ENCODE measurements around the gene IRX4.
"Not testable (repeated sequence)": the region's sequence is repeated elsewhere in the genome, so short reads cannot be mapped to it uniquely, and the experiment has no call there.

IRX4 gene

GRCh38 chr5:1855075-1855474 lies 27.6 kb downstream of the IRX4 start:
- no peak for DNase-seq

GRCh38 chr5:1853531-1853930 lies 29.2 kb downstream of the IRX4 start:
- no peak for DNase-seq

- no peak for DNase-seq
Observed at GRCh38 chr5:1852324-1852947, 30.3 kb downstream of the IRX4 start.

DNA sequence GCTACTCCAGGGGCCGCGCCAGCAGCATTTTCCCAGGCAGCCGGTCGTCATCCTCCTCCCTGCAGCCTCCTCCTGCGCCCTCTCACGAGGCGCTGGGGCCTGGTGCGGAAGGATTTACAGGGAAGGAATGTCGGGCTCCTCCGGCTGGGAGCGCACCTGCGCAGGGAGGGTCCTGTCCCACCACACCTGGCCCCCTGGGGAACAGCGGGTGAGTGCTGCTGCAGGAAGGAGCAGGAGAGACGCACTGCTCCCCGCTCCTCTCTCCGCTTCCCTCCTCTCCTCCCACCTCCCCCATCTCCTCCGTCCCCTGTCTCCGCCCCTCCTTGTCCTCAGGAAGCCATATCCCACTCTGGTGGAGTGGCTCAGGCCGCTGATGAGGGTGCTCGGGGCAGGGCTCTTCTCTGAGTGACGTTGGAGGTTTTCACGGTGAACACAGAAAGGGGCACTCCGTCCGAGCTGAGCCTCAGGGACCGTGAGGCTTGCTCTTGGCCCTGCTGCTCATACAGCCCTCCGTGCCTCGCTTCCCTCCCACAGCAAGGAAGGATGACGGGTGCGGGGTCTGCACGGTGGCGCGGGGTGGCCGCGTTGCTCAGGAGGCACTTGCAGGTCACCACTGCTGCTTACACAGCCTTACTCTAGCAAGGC lies 31.3 kb downstream of the IRX4 start:
- no peak for DNase-seq

DNA sequence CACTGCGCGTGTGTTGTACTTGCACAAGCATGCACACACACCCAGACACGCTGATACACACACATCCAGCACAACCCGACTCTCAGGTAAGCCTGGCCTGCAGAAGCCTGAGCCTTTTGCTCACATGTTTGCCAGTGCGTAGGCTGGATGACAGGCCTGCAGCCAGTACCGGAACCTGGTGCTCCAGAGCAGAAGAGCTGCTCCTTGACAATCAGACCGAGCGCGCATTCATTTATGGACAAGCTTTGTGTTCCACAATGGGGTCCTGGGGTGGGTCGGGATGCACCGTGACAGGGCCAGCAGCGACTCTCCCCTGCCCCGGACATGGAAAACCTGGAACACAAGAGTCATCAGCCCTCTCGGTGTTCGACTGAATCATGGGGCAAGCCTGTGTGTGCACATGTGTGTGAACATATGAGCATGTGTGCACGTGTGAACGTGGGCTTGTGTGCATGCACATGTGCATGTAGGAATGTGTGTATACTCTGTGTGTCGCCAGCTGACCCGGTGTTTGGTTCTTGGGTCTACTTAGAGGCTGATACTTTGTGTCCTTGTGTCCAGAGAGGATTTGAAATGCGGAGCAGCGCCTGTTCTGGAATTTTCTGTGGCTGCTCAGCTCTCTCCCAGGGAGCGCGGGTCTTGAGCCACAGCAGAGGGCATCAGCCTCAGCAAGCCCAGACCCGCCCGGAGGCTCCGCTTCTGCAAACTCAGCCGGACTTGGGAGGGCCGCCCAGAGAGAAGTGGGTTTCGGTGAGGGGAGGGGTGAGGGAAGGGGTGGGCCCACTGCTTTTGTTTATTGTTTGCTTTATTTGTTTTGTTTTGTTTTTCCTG lies 32.2 kb downstream of the IRX4 start:
- DNase-seq = no peak

DNA sequence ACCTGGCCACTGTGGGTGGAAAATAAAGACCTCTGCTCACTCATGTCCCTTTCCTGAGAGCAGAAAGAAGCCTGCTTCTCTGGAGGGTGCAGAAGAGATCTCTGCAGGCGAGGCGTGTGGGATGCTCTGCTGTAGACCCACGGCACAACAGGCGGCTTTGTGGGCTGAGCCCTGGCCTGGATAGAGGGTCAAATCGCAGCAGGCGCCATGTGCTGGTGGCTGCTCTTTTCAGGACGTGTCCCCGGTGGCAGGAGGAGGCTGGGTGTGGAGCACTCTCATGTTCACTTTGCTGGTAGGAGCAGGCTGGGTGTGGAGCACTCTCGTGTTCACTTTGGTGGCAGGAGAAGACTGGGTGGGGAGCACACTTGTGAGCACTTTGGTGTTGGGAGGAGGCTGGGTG lies 35.1 kb downstream of the IRX4 start:
- no peak for DNase-seq

DNA sequence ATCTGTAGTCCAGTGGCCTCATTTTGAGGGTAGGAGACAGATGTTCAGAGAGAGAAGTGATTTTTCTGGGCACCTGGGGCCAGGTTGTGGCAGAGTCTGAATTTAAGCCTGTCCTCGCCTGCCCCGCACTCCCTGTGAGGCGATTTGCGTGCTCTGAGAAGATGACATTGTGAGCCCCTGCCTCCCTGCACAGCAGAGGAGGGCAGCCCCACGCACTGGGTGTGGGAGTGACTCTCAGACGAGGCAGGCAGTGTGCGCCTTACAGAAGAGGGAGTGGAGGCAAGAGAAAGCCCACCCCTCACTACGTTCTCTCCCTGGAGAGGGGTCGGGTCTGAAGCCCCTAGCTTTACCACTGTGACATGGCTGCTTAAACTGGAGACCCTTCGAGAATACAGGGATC lies 35.7 kb downstream of the IRX4 start:
- DNase-seq = no peak

DNA sequence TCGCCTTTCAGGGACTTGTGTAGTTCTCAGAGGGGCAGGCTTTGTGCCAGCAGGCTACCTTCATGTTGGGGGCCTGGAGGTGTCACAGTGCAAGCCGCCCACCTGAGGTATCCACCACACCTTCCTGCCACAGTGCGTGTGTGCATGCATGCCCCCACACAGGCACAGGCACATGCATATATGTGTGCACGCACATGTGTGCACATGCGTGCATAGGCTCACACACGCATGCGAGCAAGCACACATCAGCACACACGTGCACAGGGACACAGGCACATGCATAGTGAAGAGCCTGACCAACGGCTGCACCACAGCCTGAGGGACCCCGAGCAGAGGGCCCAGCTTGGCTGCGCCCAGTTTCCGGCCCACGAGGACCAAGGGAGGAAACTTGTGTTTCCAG lies 36.1 kb downstream of the IRX4 start:
- no peak for DNase-seq

GRCh38 chr5:1845696-1846095 lies 37.0 kb downstream of the IRX4 start:
- no peak for DNase-seq

- DNase-seq = no peak
Observed at GRCh38 chr5:1844708-1845436, 37.9 kb downstream of the IRX4 start.

GRCh38 chr5:1843761-1844160 lies 39.0 kb downstream of the IRX4 start:
- DNase-seq = not testable (repeated sequence)

DNA sequence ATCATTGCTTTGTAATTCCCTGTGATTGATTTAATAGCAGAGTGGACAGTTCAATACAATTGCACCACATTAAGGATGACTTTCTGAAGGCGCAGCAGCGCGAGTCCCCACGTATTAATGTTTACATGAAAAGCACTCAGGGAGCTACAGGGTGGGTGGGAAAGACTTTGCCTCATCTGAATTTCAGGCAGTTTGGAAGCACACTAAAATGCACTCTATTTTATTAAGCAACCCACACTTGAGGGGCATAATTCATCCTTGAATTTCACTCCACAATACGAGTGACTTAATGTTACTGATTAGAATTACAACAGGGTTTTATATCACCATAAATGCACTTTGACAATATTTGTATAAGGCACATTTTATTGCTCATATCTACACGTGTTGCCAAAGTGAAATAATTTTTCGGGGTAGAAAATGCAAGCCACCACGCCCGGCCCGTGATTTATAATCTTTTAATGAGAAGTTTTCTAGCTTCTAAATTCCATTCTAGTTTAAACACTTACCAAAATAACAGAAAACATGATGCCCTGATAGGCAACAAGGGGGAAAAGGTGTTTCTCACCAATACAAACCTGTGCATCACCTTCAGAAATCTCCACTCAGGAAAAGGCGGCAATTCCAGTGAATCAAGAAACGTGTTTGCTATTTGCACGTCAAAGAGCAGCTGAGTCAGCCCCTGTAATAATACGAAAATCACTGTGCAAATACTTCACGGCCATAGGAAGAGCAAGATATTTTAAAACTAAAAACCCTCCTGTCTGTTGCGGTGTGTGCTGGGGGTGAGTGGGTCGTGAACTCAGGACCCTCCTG lies 40.5 kb downstream of the IRX4 start:
- no peak for DNase-seq

- no peak for DNase-seq
Observed at GRCh38 chr5:1840741-1841521, 41.8 kb downstream of the IRX4 start.

DNA sequence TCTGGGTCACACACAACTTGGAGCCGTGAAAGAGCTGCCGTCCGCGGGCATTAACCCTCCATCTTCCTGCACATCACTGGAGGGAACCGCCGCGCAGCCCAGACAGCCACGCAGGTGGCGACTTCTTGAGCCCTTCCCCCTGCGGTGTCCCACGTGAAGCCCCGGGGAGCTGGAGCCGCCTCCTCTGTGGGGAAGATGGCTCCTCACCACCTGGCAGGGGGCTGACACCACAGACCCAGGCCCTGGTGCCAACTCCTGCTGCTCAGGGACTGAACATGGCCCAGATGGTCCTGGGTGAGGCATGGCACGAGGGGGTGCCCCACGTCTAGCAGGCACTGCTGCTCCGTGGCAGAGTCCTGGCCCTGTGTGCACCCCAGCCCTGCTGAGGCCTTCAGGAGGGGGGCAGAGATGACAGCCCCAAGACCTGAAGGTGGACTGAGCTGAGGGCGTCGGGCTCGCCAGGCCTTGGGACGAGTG lies 42.6 kb downstream of the IRX4 start:
- DNase-seq = no peak

- no peak for DNase-seq
Observed at GRCh38 chr5:1838013-1838412, 44.7 kb downstream of the IRX4 start.

- no peak for DNase-seq
Observed at GRCh38 chr5:1836891-1837880, 45.5 kb downstream of the IRX4 start.

DNA sequence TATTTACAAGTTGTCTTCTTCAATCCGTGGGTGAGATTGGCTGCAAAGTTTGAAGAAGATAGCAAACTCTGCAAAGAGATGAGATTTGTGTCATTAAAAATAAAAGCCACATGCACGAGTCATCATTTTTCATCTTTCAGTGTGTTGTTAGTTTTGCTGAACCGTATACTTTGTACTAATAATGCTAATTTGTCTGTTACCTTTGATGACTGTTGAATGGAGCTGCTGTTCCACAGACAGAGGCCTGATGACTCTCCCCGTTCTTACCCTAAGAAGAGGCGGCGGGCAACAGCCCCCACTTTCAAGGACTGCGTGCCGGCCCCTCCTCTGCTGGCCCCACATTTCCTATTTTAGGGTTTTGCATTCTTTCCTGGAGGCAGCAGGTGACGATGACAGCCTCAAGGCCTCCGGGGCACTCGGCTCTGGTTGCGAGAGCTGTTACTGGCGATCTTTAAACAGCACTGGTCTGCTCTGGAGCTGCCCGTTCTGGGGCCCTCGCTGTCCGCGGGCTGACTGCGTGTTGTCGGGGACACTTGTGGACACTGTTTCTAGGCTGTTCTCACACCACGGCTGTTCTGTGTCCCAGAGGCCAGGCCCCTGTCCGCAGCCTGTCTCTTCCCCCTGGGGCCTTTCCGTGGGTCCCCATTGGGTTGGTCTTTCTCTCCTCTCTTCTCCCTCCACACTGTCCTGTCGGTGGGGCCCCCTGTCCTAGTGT lies 46.4 kb downstream of the IRX4 start:
- DNase-seq = no peak

DNA sequence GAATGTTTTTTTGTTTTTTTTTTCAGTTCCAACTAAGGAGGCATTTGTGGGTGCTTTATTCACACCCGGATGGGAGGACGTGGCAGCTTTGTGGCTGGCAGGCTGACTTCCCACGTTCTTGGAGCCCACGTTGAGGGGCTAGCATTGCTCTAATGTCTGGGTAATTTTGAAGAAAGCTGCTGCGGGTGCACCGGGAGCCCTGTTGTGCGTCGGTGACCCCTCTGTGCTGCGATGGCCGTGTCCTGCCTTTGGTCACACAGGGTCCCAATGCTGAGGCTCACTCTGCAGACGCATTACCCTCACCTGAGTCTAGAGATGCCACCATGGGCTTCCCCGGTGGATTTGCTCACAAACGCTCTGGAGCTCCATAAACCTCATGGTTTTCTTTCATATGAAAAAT lies 47.3 kb downstream of the IRX4 start:
- no peak for DNase-seq

- DNase-seq = no peak
Observed at GRCh38 chr5:1834721-1835429, 47.9 kb downstream of the IRX4 start.

All from DMS 273 treated with DMSO at 0.1 percent for 48 hours (cell line).